WERI-Rb-1 (cell line): Measurements from ENCODE around the gene RPL21.
A peak's percentile ranks its signal among the peaks of the same experiment; 100 is the strongest.
"Not testable (repeated sequence)": the region's sequence is repeated elsewhere in the genome, so short reads cannot be mapped to it uniquely, and the experiment has no call there.

Experiments
- DNase-seq: peaks from one replicate; pipeline ENCODE4 v3.0.0-alpha.2; 2020
- H3K27ac ChIP-seq: fragments of 250-450 bp; sonication (Bioruptor Pico); 2 replicates; pipeline ENCODE4 v1.5.1; 2020; ENCODE audit warnings: mild to moderate bottlenecking, moderate library complexity
- H3K27me3 ChIP-seq: fragments of 250-450 bp; sonication (Bioruptor Pico); 2 replicates; pipeline ENCODE4 v1.5.1; 2021; ENCODE audit warnings: mild to moderate bottlenecking, low read depth, moderate library complexity; ENCODE audit not compliant: insufficient read depth, severe bottlenecking
- H3K36me3 ChIP-seq: fragments of 250-450 bp; sonication (Bioruptor Pico); 2 replicates; pipeline ENCODE4 v1.5.1; 2020; ENCODE audit warnings: mild to moderate bottlenecking, moderate library complexity
- H3K4me3 ChIP-seq: 2 replicates; pipeline ENCODE4 v1.5.1; 2011; ENCODE audit warnings: low read depth, mild to moderate bottlenecking, control low read depth, low read length
- H3K9me3 ChIP-seq: fragments of 250-450 bp; sonication (Bioruptor Pico); 2 replicates; pipeline ENCODE4 v1.5.1; 2021; ENCODE audit warnings: mild to moderate bottlenecking, moderate library complexity; ENCODE audit not compliant: severe bottlenecking
- TF ChIP-seq, protein P1 (sequence below): IDR thresholded peaks from 2 replicates; pipeline ENCODE4 v1.5.1; 2011; ENCODE audit warnings: low read depth, mild to moderate bottlenecking, control low read depth, inconsistent platforms, low read length

RPL21 gene

GRCh38 chr13:27295660-27296059 lies 44.3 kb downstream of the RPL21 start:
- TF ChIP-seq, protein P1, sequence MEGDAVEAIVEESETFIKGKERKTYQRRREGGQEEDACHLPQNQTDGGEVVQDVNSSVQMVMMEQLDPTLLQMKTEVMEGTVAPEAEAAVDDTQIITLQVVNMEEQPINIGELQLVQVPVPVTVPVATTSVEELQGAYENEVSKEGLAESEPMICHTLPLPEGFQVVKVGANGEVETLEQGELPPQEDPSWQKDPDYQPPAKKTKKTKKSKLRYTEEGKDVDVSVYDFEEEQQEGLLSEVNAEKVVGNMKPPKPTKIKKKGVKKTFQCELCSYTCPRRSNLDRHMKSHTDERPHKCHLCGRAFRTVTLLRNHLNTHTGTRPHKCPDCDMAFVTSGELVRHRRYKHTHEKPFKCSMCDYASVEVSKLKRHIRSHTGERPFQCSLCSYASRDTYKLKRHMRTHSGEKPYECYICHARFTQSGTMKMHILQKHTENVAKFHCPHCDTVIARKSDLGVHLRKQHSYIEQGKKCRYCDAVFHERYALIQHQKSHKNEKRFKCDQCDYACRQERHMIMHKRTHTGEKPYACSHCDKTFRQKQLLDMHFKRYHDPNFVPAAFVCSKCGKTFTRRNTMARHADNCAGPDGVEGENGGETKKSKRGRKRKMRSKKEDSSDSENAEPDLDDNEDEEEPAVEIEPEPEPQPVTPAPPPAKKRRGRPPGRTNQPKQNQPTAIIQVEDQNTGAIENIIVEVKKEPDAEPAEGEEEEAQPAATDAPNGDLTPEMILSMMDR: no peak
- Histone ChIP-seq H3K36me3 (no peaks in the 10 kb centered on the region), H3K27ac (no peak overlapping the region), H3K9me3 (peaks cover 5% of the 10 kb centered on the region), H3K4me3 (no peak overlapping the region), H3K27me3 (no peaks in the 10 kb centered on the region)
- no peak for DNase-seq

GRCh38 chr13:27296496-27296895 lies 45.1 kb downstream of the RPL21 start:
- no peak overlapping the region for H3K27ac ChIP-seq
- no peaks in the 10 kb centered on the region for H3K36me3 ChIP-seq
- no peaks in the 10 kb centered on the region for H3K27me3 ChIP-seq
- TF ChIP-seq, protein P1: no peak
- H3K4me3 ChIP-seq: no peak overlapping the region
- DNase-seq: no peak
- H3K9me3 ChIP-seq: peaks cover 3% of the 10 kb centered on the region

GRCh38 chr13:27298849-27299248 lies 47.5 kb downstream of the RPL21 start:
- H3K9me3 ChIP-seq: peaks cover 4% of the 10 kb centered on the region
- DNase-seq: no peak
- H3K27me3 ChIP-seq: no peaks in the 10 kb centered on the region
- no peak overlapping the region for H3K4me3 ChIP-seq
- no peaks in the 10 kb centered on the region for H3K36me3 ChIP-seq
- TF ChIP-seq, protein P1: no peak
- no peak overlapping the region for H3K27ac ChIP-seq

GRCh38 chr13:27300406-27300805 lies 49.0 kb downstream of the RPL21 start:
- not testable (repeated sequence) for H3K9me3 ChIP-seq, H3K36me3 ChIP-seq, H3K27me3 ChIP-seq, H3K27ac ChIP-seq, H3K4me3 ChIP-seq
- peak; percentile 68 for DNase-seq

- Histone ChIP-seq H3K9me3 (peaks cover 4% of the 10 kb centered on the region), H3K27me3 (no peaks in the 10 kb centered on the region), H3K27ac (no peak overlapping the region), H3K4me3 (no peak overlapping the region), H3K36me3 (no peaks in the 10 kb centered on the region)
- TF ChIP-seq, protein P1: no peak
- no peak for DNase-seq
These were observed 49.7 kb downstream of the RPL21 start for GRCh38 chr13:27300941-27301586.

- Histone ChIP-seq H3K27me3 (no peaks in the 10 kb centered on the region), H3K9me3 (peaks cover 4% of the 10 kb centered on the region), H3K27ac (no peak overlapping the region), H3K36me3 (no peaks in the 10 kb centered on the region), H3K4me3 (no peak overlapping the region)
- DNase-seq: no peak
- TF ChIP-seq, protein P1: no peak
These were observed 51.4 kb downstream of the RPL21 start for GRCh38 chr13:27302643-27303262.
